Stimulated activated CD8-positive, alpha-beta memory T cell treated with anti-CD3 and anti-CD28 coated beads, Interleukin-15, amount 100 ng/mL, for 48 hours (primary cell): ENCODE results near the gene MED22.
"Not testable (repeated sequence)": the region's sequence is repeated elsewhere in the genome, so short reads cannot be mapped to it uniquely, and the experiment has no call there.

Experiments
- DNase-seq, 2 donors: peaks; one replicate each; pipeline ENCODE4 v3.0.0-alpha.2; 2020; ENCODE audit warnings: low read depth in 2 of 2

Gene MED22

DNA sequence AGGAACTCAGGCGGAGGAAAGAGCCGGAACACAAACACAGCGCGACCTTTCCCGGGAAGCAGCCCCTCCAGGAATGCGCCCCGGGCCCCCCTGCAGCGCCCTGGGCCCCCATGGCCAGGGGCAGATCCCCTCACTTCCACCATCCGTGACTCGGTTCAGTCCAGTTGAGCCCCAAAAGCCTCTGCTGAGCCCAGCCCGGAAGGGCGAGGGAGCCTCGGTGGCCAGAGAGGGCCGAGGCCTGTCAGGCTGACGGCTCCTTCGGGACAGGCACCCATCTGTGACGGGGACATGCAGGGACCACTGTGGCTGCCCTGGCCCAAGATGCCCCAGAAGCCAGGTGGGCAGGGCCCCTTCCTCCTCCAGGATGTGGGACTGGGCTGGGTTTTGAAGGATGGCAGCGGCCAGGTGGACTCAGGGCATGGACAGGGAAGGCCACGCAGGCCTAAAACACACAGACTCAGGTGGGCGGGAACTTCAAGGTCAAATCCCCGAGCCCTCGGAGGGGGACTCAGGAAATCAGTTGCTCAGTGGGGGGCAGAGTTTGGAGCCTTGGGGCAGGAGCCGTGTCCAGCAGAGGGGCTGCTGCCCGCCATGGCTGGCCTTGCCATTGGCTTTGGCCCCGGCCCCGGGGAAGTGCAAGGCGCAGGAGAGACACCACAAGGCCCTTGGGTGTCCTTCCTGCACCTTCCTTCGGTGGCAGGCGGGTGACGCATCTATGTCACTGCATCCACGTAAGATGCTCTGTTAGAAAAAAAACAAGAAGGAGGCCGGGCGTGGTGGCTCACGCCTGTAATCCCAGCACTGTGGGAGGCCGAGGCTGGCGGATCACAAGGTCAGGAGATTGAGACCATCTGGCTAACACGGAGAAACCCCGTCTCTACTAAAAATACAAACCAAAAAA lies 43.2 kb downstream of the MED22 start:
- DNase-seq: no peak

DNA sequence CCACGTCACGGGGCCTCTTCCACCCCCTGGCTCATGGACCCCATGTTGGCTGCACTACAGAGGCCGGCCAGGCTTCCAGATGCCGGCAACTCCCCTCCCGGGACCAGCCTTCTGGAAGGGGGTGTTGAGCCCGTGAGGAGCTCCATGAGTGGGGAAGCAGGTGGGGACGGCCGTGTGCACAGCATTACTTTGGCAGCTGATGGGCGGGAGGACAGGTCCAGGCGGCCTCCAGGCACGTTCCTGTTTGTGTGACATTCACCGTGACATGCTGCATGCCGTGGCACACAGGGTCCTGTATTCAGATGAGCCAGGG lies 43.8 kb downstream of the MED22 start:
- DNase-seq: no peak

- no peak for DNase-seq
Measured at GRCh38 chr9:133303266-133304157, 44.4 kb downstream of the MED22 start.

DNA sequence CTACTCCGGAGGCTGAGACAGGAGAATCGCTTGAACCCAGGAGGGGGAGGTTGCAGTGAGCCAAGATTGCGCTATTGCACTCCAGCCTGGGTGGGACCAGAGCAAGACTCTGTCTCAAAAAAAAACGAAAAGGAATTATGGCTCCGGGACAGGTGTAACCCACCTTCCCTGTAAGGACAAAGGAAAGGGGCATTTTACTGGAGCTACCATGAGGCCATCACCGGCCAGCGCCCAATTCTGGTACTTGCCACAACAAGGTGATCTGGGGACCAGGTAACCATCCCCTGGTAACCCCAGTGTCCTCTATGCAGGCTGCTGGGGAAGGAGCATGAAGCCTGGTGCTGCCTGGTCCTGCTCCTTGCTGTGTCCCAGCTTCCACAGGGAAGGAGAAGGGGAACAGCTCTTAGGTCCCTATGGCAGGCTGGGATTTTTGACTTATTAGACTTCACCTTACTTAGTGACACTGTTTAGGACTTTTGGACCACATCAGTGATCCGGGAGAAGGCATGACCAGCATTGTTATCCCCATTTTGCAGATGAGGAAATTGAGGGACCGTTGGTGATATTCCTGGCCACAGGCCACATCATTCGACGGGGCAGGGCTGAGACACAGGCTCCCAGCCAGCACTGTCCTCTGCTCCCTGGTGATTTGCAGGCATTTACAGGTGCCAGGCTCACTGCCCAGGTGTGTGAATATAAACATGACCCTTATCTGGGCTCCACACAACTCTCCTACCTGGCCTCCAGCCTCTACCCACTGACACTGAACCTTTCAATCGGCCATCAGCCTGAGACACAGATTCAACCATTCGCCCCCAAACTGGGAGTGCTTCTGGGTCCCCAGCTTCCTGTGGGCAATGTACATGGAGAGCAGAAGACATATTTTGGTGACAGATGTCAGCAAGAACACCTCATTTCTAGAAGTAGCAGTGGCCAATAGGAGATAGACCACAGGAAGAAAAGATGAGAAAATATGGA lies 46.4 kb downstream of the MED22 start:
- no peak for DNase-seq

DNA sequence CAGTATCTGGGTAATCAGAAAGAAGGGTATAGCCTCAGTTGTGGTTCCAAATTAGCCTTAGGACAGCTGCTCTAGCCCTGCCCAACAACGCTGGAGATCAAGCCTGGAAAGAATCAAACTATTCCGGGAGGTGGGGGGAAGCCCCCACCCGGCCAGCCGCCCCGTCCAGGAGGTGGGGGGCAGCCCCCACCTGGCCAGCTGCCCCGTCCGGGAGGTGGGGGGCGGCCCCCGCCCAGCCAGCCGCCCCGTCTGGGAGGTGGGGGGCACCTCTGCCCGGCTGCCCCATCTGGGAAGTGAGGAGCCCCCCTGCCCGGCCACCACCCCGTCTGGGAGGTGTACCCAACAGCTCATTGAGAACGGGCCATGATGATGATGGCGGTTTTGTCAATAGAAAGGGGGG lies 47.9 kb downstream of the MED22 start:
- not testable (repeated sequence) for DNase-seq

DNA sequence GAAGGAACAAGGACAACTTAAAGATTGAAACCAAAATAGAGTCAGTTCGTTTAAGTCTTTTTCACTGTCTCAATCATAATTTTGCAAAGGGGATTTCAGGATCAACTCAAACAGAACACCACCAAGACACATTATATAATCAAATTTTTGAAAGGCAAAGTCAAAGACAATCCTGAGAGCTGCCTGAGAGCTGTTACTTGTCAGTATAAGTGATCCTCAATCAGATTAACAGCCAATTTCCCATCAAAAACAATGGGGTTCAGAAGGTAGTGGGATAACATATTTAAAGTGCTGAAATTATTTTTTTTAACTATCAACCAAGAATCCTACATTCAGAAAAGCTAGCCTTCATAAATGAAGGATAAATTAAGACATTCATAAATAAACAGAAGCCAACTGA lies 53.7 kb downstream of the MED22 start:
- DNase-seq: no peak

DNA sequence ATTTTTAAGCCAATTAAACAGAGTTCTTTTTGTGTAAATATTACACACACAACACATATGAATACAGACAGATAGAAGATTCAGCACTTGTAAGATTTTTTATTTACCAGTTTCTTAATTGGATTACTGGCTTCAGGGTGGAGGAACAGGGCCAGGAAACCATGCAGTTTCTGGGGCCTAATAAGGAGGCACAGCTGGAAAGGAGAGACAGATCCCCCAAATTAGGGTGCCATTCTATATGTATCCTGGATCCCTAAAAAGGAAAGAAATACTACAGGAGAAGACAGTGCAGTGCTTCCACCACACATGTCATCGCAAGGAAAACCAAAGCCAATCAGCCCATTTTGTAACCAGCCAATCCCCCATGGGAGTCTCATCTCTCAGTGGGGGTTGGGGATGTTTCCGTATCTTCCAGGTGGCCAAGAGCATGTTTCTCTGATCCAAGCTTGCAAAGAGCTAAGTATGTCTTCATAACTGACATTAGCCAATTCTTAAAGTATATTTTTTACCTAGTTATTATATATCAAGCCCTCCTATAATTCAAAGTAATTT lies 57.1 kb downstream of the MED22 start:
- no peak for DNase-seq
